IPS DF 4.7 (cell line): ENCODE measurements around the gene SNAPC2.
"Not testable (repeated sequence)": the region's sequence is repeated elsewhere in the genome, so short reads cannot be mapped to it uniquely, and the experiment has no call there.

Experiments
- DNase-seq: peaks from one replicate; pipeline ENCODE4 v3.0.0-alpha.2; 2013; ENCODE audit warnings: low spot score; ENCODE audit errors: extremely low read depth

SNAPC2 gene

DNA sequence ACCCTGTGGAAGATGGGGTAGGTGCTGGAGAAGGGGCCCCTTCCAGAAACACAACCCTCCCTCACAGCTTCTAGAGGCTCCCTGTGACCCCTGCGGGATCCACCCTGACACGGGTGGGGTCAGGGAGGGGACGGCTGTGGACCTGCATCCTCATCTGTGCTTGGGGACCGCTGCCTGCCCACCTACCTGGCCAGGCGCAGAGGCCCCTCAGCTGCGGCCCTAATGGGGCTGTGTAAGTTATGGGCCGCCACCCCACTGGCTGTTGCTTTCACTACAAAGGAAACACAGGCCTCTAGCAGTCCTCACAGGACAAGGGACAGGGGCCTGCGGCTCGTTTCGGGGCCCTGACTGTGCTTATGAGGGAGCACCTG is 12.8 kb downstream of the SNAPC2 start:
- DNase-seq, result no peak

DNA sequence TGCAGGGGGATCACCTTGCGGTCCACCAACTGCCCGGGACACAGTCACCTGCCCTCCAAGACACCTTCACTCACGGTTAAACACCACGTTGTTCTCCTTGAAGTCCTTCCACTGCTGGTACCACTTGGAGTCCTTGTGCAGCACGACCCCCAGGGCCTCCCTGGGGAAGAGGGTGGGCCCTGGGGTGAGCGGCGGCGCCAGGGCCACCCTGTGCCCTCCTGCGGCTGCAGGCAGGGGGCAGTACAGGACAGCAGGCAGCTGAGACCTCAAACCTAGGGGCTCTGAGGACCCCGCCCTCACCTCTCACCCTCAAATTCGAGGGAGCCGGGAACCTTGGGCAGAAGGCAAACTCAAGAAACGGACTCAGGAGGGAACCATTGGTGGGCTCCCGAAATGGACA is 13.3 kb downstream of the SNAPC2 start:
- DNase-seq, result no peak

DNA sequence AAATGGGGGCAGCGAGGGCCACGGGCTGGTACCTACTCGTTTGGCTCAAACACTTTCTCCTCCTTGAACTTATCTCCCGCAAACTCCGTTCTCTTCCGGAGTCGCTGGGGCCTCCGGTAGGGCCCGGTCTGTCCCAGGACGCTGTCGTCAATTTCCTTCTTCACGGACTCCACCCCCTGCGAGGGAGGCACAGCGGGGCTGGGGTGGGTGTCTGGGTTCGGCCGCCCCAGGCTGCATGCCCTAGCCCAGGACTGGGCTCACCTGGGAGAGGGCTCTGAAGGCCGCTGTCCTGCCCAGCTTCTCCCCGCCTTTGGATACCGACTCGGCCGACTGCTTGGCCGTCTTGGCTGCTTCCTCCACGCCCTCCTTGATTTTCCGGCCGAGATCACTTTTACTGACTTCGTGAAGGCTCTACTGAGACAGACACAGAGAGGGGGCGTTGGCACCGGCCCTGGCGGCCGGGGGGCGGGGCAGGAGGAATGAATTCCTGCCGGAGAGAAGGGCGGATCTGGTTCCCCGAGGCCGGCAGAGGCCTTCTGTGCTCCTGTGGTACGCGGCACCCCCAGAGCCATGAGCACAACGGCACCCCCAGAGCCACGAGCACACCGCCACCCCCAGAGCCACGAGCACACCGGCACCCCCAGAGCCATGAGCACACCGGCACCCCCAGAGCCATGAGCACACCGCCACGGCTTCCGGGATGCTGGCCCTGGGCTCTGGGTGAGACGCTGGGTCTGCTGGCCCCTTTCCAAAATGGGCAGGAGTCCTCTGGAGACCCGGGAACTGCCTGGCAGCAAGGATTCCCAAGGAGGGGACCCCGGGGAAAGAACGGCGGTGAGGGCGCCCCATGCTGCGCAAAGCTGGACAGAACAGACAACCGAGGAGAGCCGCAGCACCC is 13.9 kb downstream of the SNAPC2 start:
- DNase-seq, result no peak

GRCh38 chr19:7934766-7935165 is 14.6 kb downstream of the SNAPC2 start:
- DNase-seq, result no peak

DNA sequence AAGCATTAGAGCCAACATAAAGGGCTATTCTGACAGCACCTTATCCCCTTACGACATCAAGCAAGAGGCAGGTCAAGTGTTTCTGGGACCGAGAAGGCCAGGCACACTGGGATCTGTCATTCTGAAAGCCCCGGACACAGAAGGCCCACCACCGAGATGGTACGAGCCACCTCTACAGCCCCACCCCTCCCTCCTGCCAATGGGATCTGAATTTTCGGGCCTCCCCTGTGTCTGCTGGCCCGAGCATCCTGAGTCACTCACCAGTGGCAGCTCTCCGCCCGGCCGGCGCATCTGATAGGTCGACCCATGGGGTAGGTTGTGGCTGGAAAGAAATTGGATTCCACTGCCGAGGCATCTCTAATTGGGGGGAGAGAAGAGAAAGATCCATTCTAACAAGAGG is 20.7 kb downstream of the SNAPC2 start:
- DNase-seq, result no peak

- DNase-seq, result no peak
Observed at GRCh38 chr19:7941895-7942596, 21.9 kb downstream of the SNAPC2 start.

DNA sequence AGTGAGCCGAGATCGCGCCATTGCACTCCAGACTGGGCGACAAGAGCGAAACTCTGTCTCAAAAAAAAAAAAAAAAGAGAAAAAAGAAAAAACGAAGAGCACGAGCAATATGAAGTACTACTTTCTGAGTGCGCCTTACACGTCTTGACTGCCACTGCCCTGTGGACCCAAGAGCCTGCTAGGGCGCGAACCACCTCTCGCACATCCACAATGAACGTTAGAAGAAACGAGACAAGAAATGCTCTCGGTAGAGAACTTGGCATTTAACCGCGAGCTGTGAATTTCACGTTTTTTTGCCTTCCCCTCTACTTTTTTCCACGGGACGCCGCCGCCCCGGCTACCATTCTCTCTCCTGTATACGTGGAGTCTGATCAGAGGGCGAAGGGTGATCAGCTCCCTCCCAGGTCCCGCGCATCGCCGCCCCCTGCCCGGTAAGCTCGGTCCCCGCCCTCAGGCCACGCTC is 22.9 kb downstream of the SNAPC2 start:
- DNase-seq, result no peak

DNA sequence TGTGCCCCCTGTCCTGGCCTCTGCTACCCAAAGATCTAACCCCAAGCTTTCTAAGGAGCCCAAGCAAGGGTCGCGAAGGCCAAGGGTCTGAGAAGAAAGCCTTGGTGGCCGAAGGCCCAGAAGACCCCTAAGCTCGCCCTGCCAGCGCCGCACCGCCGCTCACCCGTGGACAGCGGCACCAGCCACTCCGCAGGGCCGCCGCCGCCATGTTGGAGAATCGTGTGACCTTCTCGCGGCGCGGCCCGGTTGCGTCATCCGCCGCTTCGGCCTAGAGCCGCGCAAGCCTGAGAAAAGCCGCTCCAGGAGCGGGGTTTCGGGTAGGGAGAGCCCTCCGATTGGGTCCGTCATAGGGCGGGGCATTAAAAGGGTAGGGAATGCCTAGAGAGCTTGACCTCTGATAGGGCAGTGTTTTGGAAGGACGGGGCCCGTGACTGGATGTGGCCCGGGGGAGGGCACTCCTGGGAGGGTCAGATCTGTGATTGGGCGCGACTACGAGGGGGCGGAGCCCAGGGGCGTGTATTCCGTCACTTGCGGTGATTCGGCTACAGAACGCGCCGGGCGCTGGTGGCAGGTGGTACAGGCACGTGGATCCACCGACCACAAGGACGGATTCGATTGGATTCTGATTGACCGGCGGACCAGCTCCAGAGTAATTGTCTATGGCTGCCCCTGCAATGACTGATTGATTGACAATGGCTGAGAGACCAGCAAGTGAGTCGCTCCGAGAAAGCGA is 23.5 kb downstream of the SNAPC2 start, which contains the start of gene TIMM44:
Gene TIMM44, minus strand, starts transcription at position 223 of the 733 bp plus-strand sequence. Its CDS starts 15 bp downstream, at position 208.
- DNase-seq, result peak; percentile 97

GRCh38 chr19:7944177-7944761 is 24.1 kb downstream of the SNAPC2 start:
- DNase-seq, result no peak

- DNase-seq, result no peak
Observed at GRCh38 chr19:7947939-7948338, 27.8 kb downstream of the SNAPC2 start.

DNA sequence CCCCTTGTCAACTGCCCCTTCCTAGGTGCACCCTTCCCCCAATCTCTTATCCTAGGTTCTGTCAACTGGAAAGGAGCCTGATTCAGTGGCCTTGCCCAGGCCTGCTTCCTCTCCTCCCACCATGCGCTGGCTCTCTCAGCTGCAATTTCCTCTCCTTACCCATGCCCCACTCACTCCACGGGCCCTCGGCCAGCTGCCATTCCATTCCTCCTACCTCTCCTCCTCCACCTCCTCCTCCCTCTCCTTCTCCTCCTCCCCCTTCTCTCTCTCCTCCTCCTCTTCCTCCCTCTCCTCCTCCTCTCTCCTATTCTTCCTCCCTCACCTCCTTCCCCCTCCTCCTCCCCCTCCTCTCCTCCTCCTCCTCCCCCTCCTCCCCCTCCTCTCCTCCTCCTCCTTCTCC is 32.9 kb downstream of the SNAPC2 start:
- DNase-seq, result no peak

DNA sequence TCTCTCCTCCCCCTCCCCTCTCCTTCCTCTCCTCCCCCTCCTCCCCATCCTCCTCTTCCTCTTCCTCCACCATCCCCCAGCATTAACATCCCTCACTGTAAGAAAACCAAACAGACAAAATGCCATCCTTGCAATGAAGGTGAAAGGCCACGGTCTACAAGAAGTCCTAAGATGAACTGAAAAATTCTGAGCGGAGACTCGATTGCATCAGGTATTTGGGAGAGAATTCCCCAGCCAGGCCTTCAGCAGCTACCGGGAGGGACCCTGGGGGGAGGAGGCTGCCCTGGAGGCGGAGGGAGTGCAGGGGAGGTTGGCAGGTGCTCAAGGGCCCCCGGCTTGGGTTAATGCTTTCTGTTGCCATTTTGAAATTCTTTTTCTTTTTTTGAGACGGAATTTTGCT is 33.4 kb downstream of the SNAPC2 start:
- DNase-seq, result no peak

- DNase-seq, result no peak
Observed at GRCh38 chr19:7955696-7956095, 35.6 kb downstream of the SNAPC2 start.

DNA sequence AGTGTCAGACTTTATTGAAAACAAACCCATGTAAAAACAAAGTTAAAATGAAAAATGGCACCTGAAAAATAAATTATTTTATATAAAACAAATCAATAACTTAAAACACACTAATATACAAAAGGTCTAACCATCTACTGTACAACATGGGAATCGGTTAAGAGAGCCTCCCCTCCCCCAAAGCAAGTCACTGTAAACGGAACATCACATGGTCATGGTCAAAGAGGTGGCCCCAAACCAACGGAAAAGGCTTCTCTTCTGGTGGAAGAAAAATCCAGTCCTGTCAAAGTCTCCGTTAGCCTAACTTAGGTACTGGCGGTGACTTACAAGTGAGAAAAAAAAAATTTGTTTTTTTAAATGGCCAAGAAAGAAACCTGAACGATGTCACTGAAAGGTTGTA is 39.1 kb downstream of the SNAPC2 start:
- DNase-seq, result no peak

DNA sequence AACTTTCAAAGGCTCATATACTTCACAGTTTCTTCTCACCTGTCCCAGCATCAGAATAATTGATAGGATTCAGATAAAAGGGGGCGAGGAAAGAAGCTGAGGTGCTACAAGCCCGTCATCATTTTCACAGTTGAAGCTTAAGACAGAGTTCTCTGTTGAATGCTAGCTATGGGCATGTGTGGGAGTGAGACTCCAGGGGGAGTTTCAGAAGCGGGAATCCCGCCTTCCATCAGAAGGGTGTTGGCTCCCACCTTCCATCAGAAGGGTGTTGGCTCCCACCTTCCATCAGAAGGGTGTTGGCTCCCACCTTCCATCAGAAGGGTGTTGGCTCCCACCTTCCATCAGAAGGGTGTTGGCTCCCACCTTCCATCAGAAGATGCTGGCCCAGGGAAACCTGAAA is 40.9 kb downstream of the SNAPC2 start:
- not testable (repeated sequence) for DNase-seq

DNA sequence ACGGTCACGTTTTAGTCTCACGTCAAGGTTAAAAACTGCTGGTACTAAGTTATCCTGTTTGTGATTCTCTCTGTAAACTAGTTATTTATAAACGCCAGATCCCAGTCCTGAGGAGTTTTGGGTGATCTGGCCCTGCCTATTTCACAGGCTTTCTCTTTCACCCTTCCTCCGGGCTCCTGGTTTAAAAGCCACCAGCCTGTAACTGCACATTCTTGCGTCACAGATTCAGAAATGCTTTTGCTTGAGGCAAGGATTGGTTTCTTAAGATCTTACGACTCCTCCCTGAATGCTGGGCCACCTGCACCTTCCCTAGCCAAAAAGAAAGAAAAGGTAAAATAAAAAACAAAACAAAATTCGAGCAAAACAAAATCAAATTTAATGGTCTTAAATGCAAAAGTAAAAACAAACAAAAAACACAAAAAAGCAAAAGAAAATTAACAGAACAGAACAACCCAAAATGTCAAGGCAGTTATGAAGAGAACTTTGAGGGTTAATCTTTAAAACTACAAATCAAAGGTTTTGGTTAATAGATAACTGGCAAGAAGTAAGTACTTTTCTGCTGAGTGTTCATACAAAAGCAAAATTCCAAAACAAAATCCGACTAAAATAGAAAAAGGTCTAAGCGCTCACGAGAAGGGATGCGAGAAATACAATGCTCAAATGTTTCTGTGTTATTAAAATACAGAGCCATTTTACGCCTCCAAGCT is 41.9 kb downstream of the SNAPC2 start:
- no peak for DNase-seq

- DNase-seq, result no peak
Observed at GRCh38 chr19:7962644-7963268, 42.6 kb downstream of the SNAPC2 start.

DNA sequence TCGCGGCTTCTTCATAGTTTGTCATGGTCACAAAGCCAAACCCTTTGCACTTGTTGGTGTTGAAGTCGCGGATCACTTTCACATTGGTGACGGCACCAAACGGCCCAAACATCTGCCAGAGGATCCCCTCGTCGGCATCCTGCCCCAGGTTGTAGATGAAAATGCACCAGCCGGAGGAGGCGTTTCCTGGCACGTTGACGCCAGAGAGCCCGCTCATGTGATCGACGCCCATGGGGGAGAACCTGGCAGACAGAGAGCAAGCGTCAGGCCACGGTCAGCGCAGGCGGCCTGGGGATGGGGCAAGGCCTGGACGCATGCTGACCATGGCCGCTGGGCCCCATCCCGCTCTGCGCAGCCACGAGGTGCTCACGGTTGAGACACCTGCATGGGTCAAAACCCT is 43.4 kb downstream of the SNAPC2 start:
- no peak for DNase-seq

DNA sequence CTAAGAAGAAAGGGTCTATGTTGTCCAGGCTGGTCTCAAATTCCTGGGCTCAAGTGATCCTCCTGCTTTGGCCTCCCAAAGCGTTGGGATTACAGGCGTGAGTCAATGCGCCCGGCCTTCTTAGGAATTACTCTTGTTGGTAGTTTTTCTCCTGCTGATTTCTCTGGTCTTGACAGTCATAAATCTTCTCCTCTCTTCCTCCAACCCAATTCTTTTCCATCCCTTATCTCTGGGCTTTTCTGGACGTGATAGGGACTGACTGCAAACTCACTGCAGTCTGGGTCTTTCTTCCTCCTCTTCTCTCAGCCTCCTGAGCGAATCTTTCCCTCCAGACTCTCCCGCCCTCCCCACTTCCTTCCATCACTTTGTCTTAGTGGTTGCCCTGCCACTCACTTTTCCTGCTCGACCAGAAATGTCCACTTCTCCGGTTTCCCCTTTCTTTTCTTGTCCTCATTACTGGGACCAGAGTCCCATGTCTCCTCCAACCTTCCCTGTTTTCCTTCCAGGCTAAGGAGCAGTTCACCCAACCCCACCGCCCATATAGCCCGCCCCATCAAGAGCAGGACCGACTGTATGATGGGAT is 45.2 kb downstream of the SNAPC2 start:
- no peak for DNase-seq
